B cell (primary cell): ENCODE measurements around the gene PCDHB8. TPM values are rescaled to one million over a fixed set of nuclear protein-coding genes. Genes with fewer than 3 reads are reported as not detected.
"Not testable (repeated sequence)": the region's sequence is repeated elsewhere in the genome, so short reads cannot be mapped to it uniquely, and the experiment has no call there.

Experiments
- ATAC-seq: fragments of 200-7000 bp; cut with Tn5 transposase; one replicate; pipeline ENCODE4 v1.10.0; 2021; ENCODE audit warnings: low read depth, mild to moderate bottlenecking, moderate number of reproducible peaks, moderate library complexity
- CTCF ChIA-PET: fragments of 350-600 bp; sonication (Branson Sonifier 250); formaldehyde crosslinking; loops from one replicate; lab custom pipeline; 2021; ENCODE audit warnings: antibody characterized with exemption, inconsistent platforms; lab: Charles Lee
- POLR2A ChIA-PET: fragments of 350-600 bp; sonication (Branson Sonifier 250); formaldehyde crosslinking; loops from one replicate; lab custom pipeline; 2021; ENCODE audit warnings: antibody characterized with exemption; lab: Charles Lee
- DNase-seq: peaks from one replicate; pipeline ENCODE4 v3.0.0; 2013
- H2AFZ ChIP-seq: 2 replicates; pipeline ENCODE4 v1.6.1; 2012; ENCODE audit warnings: mild to moderate bottlenecking, low read depth, low read length; ENCODE audit not compliant: insufficient read depth, poor library complexity, severe bottlenecking
- H3K27ac ChIP-seq, 2 donors: 1 replicate in 1 of 2; 2 replicates in 1 of 2; pipeline ENCODE4 v1.5.1; 2012 to 2013; ENCODE audit warnings: low read length in 2 of 2, mild to moderate bottlenecking in 2 of 2, moderate library complexity in 1 of 2
- H3K27me3 ChIP-seq, 4 experiments: fragments of 200-600 bp in 1 of 4; sonication (generic) in 1 of 4; replicated peaks in 1 of 4; 1 replicate in 2 of 4; 2 replicates in 2 of 4; pipeline versions ENCODE4 v1.6.1 to v1.7.0; 2013 to 2016; ENCODE audit warnings: low read length in 3 of 4, mild to moderate bottlenecking in 2 of 4, mixed read lengths in 1 of 4, moderate library complexity in 1 of 4; ENCODE audit not compliant: insufficient read depth in 4 of 4, control insufficient read depth in 3 of 4; ENCODE audit errors: control extremely low read depth in 1 of 4
- H3K36me3 ChIP-seq, 2 experiments: replicated peaks in 1 of 2; 1 replicate in 1 of 2; 2 replicates in 1 of 2; pipeline versions ENCODE4 v1.6.1 to v1.7.1; 2013; ENCODE audit warnings: low read length in 1 of 2; ENCODE audit not compliant: insufficient read depth in 2 of 2, control insufficient read depth in 1 of 2; ENCODE audit errors: control extremely low read depth in 1 of 2, extremely low read depth in 1 of 2
- H3K4me1 ChIP-seq, 2 donors: fragments of 200-600 bp in 1 of 2; sonication (generic) in 1 of 2; 1 replicate in 1 of 2; 2 replicates in 1 of 2; pipeline versions ENCODE4 v1.5.1 to v1.6.1; 2013 to 2017; ENCODE audit warnings: low read length in 2 of 2; ENCODE audit not compliant: control insufficient read depth in 2 of 2, insufficient read depth in 2 of 2
- H3K4me2 ChIP-seq: replicated peaks from 2 replicates; pipeline ENCODE3; 2012; ENCODE audit warnings: mild to moderate bottlenecking, low read depth, low read length; ENCODE audit not compliant: poor library complexity, severe bottlenecking
- H3K4me3 ChIP-seq, 5 experiments: fragments of 200-600 bp in 1 of 5; sonication (generic) in 1 of 5; 1 replicate in 3 of 5; 2 replicates in 2 of 5; pipeline versions ENCODE4 v1.5.1 to v1.7.0; 2011 to 2016; ENCODE audit warnings: low read length in 4 of 5, mild to moderate bottlenecking in 4 of 5, low read depth in 2 of 5, control low read depth in 1 of 5, moderate library complexity in 1 of 5; ENCODE audit not compliant: insufficient read depth in 1 of 5; ENCODE audit errors: control extremely low read depth in 1 of 5, extremely low read depth in 1 of 5
- H3K79me2 ChIP-seq: fragments of 200-600 bp; sonication (generic); one replicate; pipeline ENCODE4 v1.6.0; 2016; ENCODE audit warnings: low read length; ENCODE audit not compliant: control insufficient read depth, insufficient read depth
- H3K9ac ChIP-seq: fragments of 200-600 bp; sonication (generic); 2 replicates; pipeline ENCODE4 v1.6.1; 2017; ENCODE audit warnings: mild to moderate bottlenecking, low read length, moderate library complexity
- H3K9me3 ChIP-seq, 3 donors: one replicate each; pipeline versions ENCODE4 v1.6.1 to v1.7.1; 2013; ENCODE audit warnings: low read length in 2 of 3; ENCODE audit not compliant: control insufficient read depth in 2 of 3, insufficient read depth in 1 of 3; ENCODE audit errors: control extremely low read depth in 1 of 3
- H4K20me1 ChIP-seq: 2 replicates; pipeline ENCODE4 v1.6.0; 2012; ENCODE audit warnings: mild to moderate bottlenecking, low read length; ENCODE audit not compliant: insufficient read depth, control insufficient read depth, poor library complexity, severe bottlenecking
- H3K27ac Mint-ChIP-seq: one replicate; pipeline ENCODE4 v1.8.0; 2021; ENCODE audit warnings: mixed read lengths
- H3K27me3 Mint-ChIP-seq: one replicate; pipeline ENCODE4 v1.8.0; 2021; ENCODE audit warnings: mixed read lengths
- H3K4me1 Mint-ChIP-seq: one replicate; pipeline ENCODE4 v1.8.0; 2021; ENCODE audit warnings: mixed read lengths
- H3K4me3 Mint-ChIP-seq: one replicate; pipeline ENCODE4 v1.8.0; 2021; ENCODE audit warnings: mixed read lengths
- H3K9me3 Mint-ChIP-seq: one replicate; pipeline ENCODE4 v1.8.0; 2022; ENCODE audit warnings: mixed read lengths; ENCODE audit not compliant: insufficient read depth
- EZH2 ChIP-seq: IDR thresholded peaks from 2 replicates; pipeline ENCODE4 v1.6.1; 2012; ENCODE audit warnings: borderline replicate concordance, low read depth, mild to moderate bottlenecking, moderate library complexity, low read length; ENCODE audit not compliant: insufficient read depth, poor library complexity, severe bottlenecking
- WGBS: methylation state at CpG from one replicate; pipeline ENCODE4 v1.1.5; 2013; ENCODE audit warnings: missing lambda C conversion rate; ENCODE audit not compliant: insufficient coverage; 5-methylcytosine and 5-hydroxymethylcytosine counted together
- intact Hi-C: fragments of 100-400 bp; cut with micrococcal nuclease; formaldehyde crosslinking; loops from one replicate; pipeline ENCODE4 v1.10.0; 2022
- polyA plus RNA-seq: library from polyadenylated mRNA; depleted of rRNA; stranded (reverse); fragments of >200 nt; gene quantifications from 2 replicates; pipeline ENCODE4 v1.2.3, GENCODE V29; 2012
- total RNA-seq, 2 donors: library from RNA; stranded (reverse); fragments of 120-200 nt in 1 of 2; gene quantifications; 1 replicate in 1 of 2; 2 replicates in 1 of 2; pipeline versions ENCODE4 v1.2.3 to v1.2.4, GENCODE V29; 2013 to 2022
- TF ChIP-seq, protein P1 (sequence below): fragments of 200-600 bp; IDR thresholded peaks from one replicate; pipeline ENCODE4 v1.8.0; 2022; ENCODE audit warnings: antibody characterized with exemption, mild to moderate bottlenecking

Gene PCDHB8
- total and polyA plus RNA-seq, 2 donors (not counting 1 experiment from before 2014, with no cell fraction given), result not detected

DNA sequence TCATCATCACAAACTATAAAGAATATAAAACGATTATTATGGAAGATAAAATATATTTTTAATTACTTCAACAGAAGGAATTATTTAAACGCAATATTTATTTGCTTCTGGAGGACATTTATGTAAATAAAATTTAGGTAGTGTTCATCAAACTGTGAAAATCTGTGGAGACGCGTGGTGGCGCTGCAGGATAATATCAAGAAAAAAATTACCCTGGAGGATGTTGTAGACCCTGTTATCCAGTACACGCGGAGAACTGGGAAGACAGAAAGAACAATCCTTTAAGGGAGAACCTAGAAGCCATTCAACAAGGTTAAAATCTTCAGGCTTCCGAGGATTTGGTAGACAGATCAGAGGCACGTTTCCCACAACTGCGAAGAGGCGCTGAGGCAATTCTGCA, 30.9 kb downstream of the PCDHB8 start, which contains the start of gene PCDHB12:
TSS of gene PCDHB12 (plus strand) at position 242 of the 400 bp plus-strand sequence. CDS start 189 bp downstream, outside the sequence.
- Histone ChIP-seq H3K4me2 (no peak within 1 kb of the TSS), H3K79me2 (no peaks in the 10 kb centered on the region), H3K36me3 (no peaks in the 10 kb centered on the region), H3K27ac (no peak within 1 kb of the TSS), H2AFZ (no peak within 1 kb of the TSS), H3K4me1 (no peaks in the 10 kb centered on the region), H3K4me3 (no peak within 1 kb of the TSS), H3K9me3 (peaks cover 0 to 8% (median 0%) of the 10 kb centered on the region in 3 donors), H3K27me3 (peaks cover 0 to 19% (median 12%) of the 10 kb centered on the region in 4 experiments), H4K20me1 (no peaks in the 10 kb centered on the region), H3K9ac (no peak within 1 kb of the TSS)
- ATAC-seq (no peak), DNase-seq (no peak)
- no peak for TF ChIP-seq EZH2
- TF ChIP-seq, protein P1, sequence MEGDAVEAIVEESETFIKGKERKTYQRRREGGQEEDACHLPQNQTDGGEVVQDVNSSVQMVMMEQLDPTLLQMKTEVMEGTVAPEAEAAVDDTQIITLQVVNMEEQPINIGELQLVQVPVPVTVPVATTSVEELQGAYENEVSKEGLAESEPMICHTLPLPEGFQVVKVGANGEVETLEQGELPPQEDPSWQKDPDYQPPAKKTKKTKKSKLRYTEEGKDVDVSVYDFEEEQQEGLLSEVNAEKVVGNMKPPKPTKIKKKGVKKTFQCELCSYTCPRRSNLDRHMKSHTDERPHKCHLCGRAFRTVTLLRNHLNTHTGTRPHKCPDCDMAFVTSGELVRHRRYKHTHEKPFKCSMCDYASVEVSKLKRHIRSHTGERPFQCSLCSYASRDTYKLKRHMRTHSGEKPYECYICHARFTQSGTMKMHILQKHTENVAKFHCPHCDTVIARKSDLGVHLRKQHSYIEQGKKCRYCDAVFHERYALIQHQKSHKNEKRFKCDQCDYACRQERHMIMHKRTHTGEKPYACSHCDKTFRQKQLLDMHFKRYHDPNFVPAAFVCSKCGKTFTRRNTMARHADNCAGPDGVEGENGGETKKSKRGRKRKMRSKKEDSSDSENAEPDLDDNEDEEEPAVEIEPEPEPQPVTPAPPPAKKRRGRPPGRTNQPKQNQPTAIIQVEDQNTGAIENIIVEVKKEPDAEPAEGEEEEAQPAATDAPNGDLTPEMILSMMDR, result no peak
- intact Hi-C loops, result no loop called here
- no peaks in the 10 kb centered on the region for H3K4me1 Mint-ChIP-seq
- no peak within 1 kb of the TSS for H3K4me3 Mint-ChIP-seq
- H3K9me3 Mint-ChIP-seq, result no peaks in the 10 kb centered on the region
- CTCF ChIA-PET, result interaction anchor here (1.0 kb wide), 1 partner anchor 315 kb away, joined by 3 read pairs; no protein-coding TSS in a partner anchor
- POLR2A ChIA-PET, result no interaction called here
- WGBS, result 46% methylated on average over 7 of the region's 11 CpGs
- no peak within 1 kb of the TSS for H3K27ac Mint-ChIP-seq
- peaks cover 45% of the 10 kb centered on the region for H3K27me3 Mint-ChIP-seq

GRCh38 chr5:141210281-141210680, 32.7 kb downstream of the PCDHB8 start:
- peaks cover 0 to 19% (median 11%) of the 10 kb centered on the region in 4 experiments for H3K27me3 ChIP-seq
- POLR2A ChIA-PET, H3K4me1 ChIP-seq, H3K79me2 ChIP-seq, H3K4me2 ChIP-seq, DNase-seq, ATAC-seq, H3K27ac Mint-ChIP-seq, H3K27ac ChIP-seq, H2AFZ ChIP-seq, H3K36me3 ChIP-seq, H3K4me3 Mint-ChIP-seq, H3K9ac ChIP-seq, CTCF ChIA-PET, H4K20me1 ChIP-seq, H3K9me3 Mint-ChIP-seq, H3K4me1 Mint-ChIP-seq, intact Hi-C loops, H3K4me3 ChIP-seq: not testable (repeated sequence)
- peaks cover 0 to 11% (median 4%) of the 10 kb centered on the region in 3 donors for H3K9me3 ChIP-seq
- 49% methylated on average over 21 of the region's 39 CpGs for WGBS
- H3K27me3 Mint-ChIP-seq, result peaks cover 48% of the 10 kb centered on the region

GRCh38 chr5:141210849-141211248, 33.3 kb downstream of the PCDHB8 start:
- H3K36me3 ChIP-seq, CTCF ChIA-PET, H3K4me2 ChIP-seq, H4K20me1 ChIP-seq, H3K27ac Mint-ChIP-seq, POLR2A ChIA-PET, H3K9me3 Mint-ChIP-seq, ATAC-seq, H3K4me3 Mint-ChIP-seq, H3K4me1 ChIP-seq, intact Hi-C loops, H3K9ac ChIP-seq, H3K4me3 ChIP-seq, H3K27ac ChIP-seq, H3K79me2 ChIP-seq, DNase-seq, H3K4me1 Mint-ChIP-seq, H2AFZ ChIP-seq: not testable (repeated sequence)
- 22% methylated on average over 11 of the region's 27 CpGs for WGBS
- H3K27me3 Mint-ChIP-seq, result peaks cover 48% of the 10 kb centered on the region
- Histone ChIP-seq H3K27me3 (peaks cover 0 to 15% (median 11%) of the 10 kb centered on the region in 4 experiments), H3K9me3 (peaks cover 0 to 16% (median 4%) of the 10 kb centered on the region in 3 donors)
